OCI-LY7 (cell line): Measurements from ENCODE around the gene ELK3. TPM values are rescaled to one million over a fixed set of nuclear protein-coding genes. Genes with fewer than 3 reads are reported as not detected.

Experiments used
- BruUV-seq: library from RNA; stranded (reverse); fragments of 400-500 nt; replicated peaks from 2 replicates; lab custom pipeline; 2021; lab: Mats Ljungman, UMichigan
- CTCF ChIA-PET: fragments of 300-600 bp; sonication (Branson Sonifier 250); formaldehyde crosslinking; loops from one replicate; lab custom pipeline; 2022; ENCODE audit warnings: antibody characterized with exemption; ENCODE audit not compliant: unreplicated experiment; lab: Charles Lee
- POLR2A ChIA-PET: fragments of 300-600 bp; sonication (Branson Sonifier 250); formaldehyde crosslinking; loops from one replicate; lab custom pipeline; 2022; ENCODE audit warnings: antibody characterized with exemption; lab: Charles Lee
- DNase-seq: peaks from one replicate; pipeline ENCODE4 v3.0.0-alpha.2; 2015; ENCODE audit warnings: low spot score
- H2AFZ ChIP-seq: fragments of 200-600 bp; sonication (generic), shearing (Covaris generic); 2 replicates; pipeline ENCODE4 v1.6.1; 2014; ENCODE audit warnings: mild to moderate bottlenecking, antibody characterized with exemption, low read length, moderate library complexity
- H3K27ac ChIP-seq: fragments of 200-600 bp; sonication (generic); 2 replicates; pipeline ENCODE4 v1.5.1; 2014; ENCODE audit warnings: mixed run types, low read depth, mild to moderate bottlenecking, moderate library complexity, low read length, inconsistent platforms; ENCODE audit not compliant: poor library complexity, severe bottlenecking
- H3K36me3 ChIP-seq: fragments of 200-600 bp; sonication (generic); 2 replicates; pipeline ENCODE4 v1.6.1; 2014; ENCODE audit warnings: mild to moderate bottlenecking, antibody characterized with exemption, low read length, moderate library complexity, mixed read lengths; ENCODE audit not compliant: insufficient read depth
- H3K4me1 ChIP-seq: fragments of 200-600 bp; sonication (generic); 2 replicates; pipeline ENCODE4 v1.5.1; 2014; ENCODE audit warnings: mild to moderate bottlenecking, low read length; ENCODE audit not compliant: insufficient read depth, poor library complexity, severe bottlenecking
- H3K4me2 ChIP-seq: fragments of 200-600 bp; sonication (generic); 2 replicates; pipeline ENCODE4 v1.6.1; 2014; ENCODE audit warnings: mild to moderate bottlenecking, low read length
- H3K4me3 ChIP-seq: fragments of 200-600 bp; sonication (generic); 2 replicates; pipeline ENCODE4 v1.5.1; 2014; ENCODE audit warnings: mild to moderate bottlenecking, low read depth, low read length; ENCODE audit not compliant: poor library complexity, severe bottlenecking
- H3K79me2 ChIP-seq: fragments of 200-600 bp; sonication (generic); 2 replicates; pipeline ENCODE4 v1.6.1; 2016; ENCODE audit warnings: low read depth, mild to moderate bottlenecking, low read length, moderate library complexity, mixed read lengths; ENCODE audit not compliant: insufficient read depth
- H3K9me2 ChIP-seq: fragments of 200-600 bp; sonication (generic); 2 replicates; pipeline ENCODE4 v1.6.1; 2016; ENCODE audit warnings: mild to moderate bottlenecking, low read length, mixed read lengths; ENCODE audit not compliant: insufficient read depth
- H3K9me3 ChIP-seq: fragments of 200-600 bp; sonication (generic); 2 replicates; pipeline ENCODE4 v1.6.1; 2014; ENCODE audit warnings: mild to moderate bottlenecking, mixed run types, low read length, mixed read lengths
- H4K20me1 ChIP-seq: fragments of 200-600 bp; sonication (generic); 2 replicates; pipeline ENCODE4 v1.6.1; 2014; ENCODE audit warnings: mild to moderate bottlenecking, antibody characterized with exemption, low read length, moderate library complexity, mixed read lengths; ENCODE audit not compliant: insufficient read depth
- CTCF ChIP-seq: fragments of 200-600 bp; sonication (generic); conservative IDR thresholded peaks from 2 replicates; pipeline ENCODE4 v1.5.1; 2014; ENCODE audit warnings: mild to moderate bottlenecking, antibody characterized with exemption, low read length, moderate library complexity, mixed read lengths
- EZH2phosphoT487 ChIP-seq: fragments of 200-600 bp; sonication (generic); IDR thresholded peaks from 2 replicates; pipeline ENCODE4 v1.6.1; 2018; ENCODE audit warnings: low read depth, borderline replicate concordance, mild to moderate bottlenecking, mixed run types, antibody characterized with exemption, low read length, moderate library complexity, mixed read lengths
- intact Hi-C: fragments of 100-400 bp; cut with micrococcal nuclease; formaldehyde crosslinking; loops from one replicate; pipeline ENCODE4 v1.10.0; 2022; ENCODE audit not compliant: unreplicated experiment
- total RNA-seq, 2 experiments: library from RNA; depleted of rRNA in 1 of 2; stranded (reverse); fragments of >200 nt in 1 of 2; shearing (Covaris generic) in 1 of 2; gene quantifications; 2 replicates each; pipeline ENCODE4 v1.2.3, GENCODE V29; 2014 to 2022

The ELK3 gene
- total RNA-seq, 2 experiments from 2014 or later: 1.9 to 4.2 TPM

GRCh38 chr12:96265400-96265799, 71.2 kb downstream of the ELK3 start:
- no peak overlapping the region for H3K4me2 ChIP-seq
- no peaks in the 10 kb centered on the region for H4K20me1 ChIP-seq
- no peak overlapping the region for H2AFZ ChIP-seq
- peaks cover 33% of the 10 kb centered on the region for H3K36me3 ChIP-seq
- no peaks in the 10 kb centered on the region for H3K9me3 ChIP-seq
- H3K4me1 ChIP-seq: no peaks in the 10 kb centered on the region
- no peak overlapping the region for H3K4me3 ChIP-seq
- POLR2A ChIA-PET: interaction anchor here (1.6 kb wide), 1 partner anchor 60 kb away, joined by 5 read pairs; no protein-coding TSS in a partner anchor
- TF ChIP-seq EZH2phosphoT487 (no peak), CTCF (no peak)
- H3K27ac ChIP-seq: no peak overlapping the region
- intact Hi-C loops: no loop called here
- no TSS peak for BruUV-seq
- no peak for DNase-seq
- no peaks in the 10 kb centered on the region for H3K9me2 ChIP-seq
- CTCF ChIA-PET: no interaction called here
- no peaks in the 10 kb centered on the region for H3K79me2 ChIP-seq

- no peak for TF ChIP-seq EZH2phosphoT487
- no peak for TF ChIP-seq CTCF
- intact Hi-C loops: no loop called here
- no peaks in the 10 kb centered on the region for H4K20me1 ChIP-seq
- CTCF ChIA-PET: no interaction called here
- H3K27ac ChIP-seq: no peak overlapping the region
- no peak overlapping the region for H3K4me2 ChIP-seq
- H2AFZ ChIP-seq: no peak overlapping the region
- H3K79me2 ChIP-seq: no peaks in the 10 kb centered on the region
- H3K9me2 ChIP-seq: no peaks in the 10 kb centered on the region
- H3K4me1 ChIP-seq: no peaks in the 10 kb centered on the region
- no peaks in the 10 kb centered on the region for H3K9me3 ChIP-seq
- peaks cover 33% of the 10 kb centered on the region for H3K36me3 ChIP-seq
- H3K4me3 ChIP-seq: no peak overlapping the region
- BruUV-seq: no TSS peak
- no peak for DNase-seq
- POLR2A ChIA-PET: interaction anchor here (0.8 to 1.6 kb wide), 2 partner anchors 8 to 60 kb away, joined by 3 to 5 read pairs; no protein-coding TSS in a partner anchor
Observed at GRCh38 chr12:96265836-96266235, 71.7 kb downstream of the ELK3 start.

- CTCF ChIA-PET: no interaction called here
Observed at GRCh38 chr12:96266238-96266637, 72.1 kb downstream of the ELK3 start.

More at GRCh38 chr12:96266238-96266637, 72.1 kb downstream of the ELK3 start:
- no peak overlapping the region for H2AFZ ChIP-seq
- peaks cover 33% of the 10 kb centered on the region for H3K36me3 ChIP-seq
- POLR2A ChIA-PET: interaction anchor here (0.5 to 1.6 kb wide), 4 partner anchors 8 to 59 kb away, joined by 3 to 5 read pairs (median 4); no protein-coding TSS in a partner anchor
- H3K4me1 ChIP-seq: no peaks in the 10 kb centered on the region
- DNase-seq: no peak
- H3K9me3 ChIP-seq: no peaks in the 10 kb centered on the region
- no peak overlapping the region for H3K4me3 ChIP-seq
- no peaks in the 10 kb centered on the region for H4K20me1 ChIP-seq
- intact Hi-C loops: no loop called here
- no peaks in the 10 kb centered on the region for H3K79me2 ChIP-seq
- H3K9me2 ChIP-seq: no peaks in the 10 kb centered on the region
- no TSS peak for BruUV-seq
- H3K27ac ChIP-seq: no peak overlapping the region
- H3K4me2 ChIP-seq: no peak overlapping the region
- no peak for TF ChIP-seq CTCF
- no peak for TF ChIP-seq EZH2phosphoT487
